LNCaP clone FGC (cell line): ENCODE results near the gene RAB20.

Experiments used
- DNase-seq: peaks from one replicate; pipeline ENCODE4 v3.0.0-alpha.2; 2011; ENCODE audit warnings: low read depth
- H3K4me3 ChIP-seq: 2 replicates; pipeline ENCODE4 v1.5.1; 2011; ENCODE audit warnings: mild to moderate bottlenecking, low read depth, low read length, control low read depth
- TF ChIP-seq, protein P1 (sequence below): IDR thresholded peaks from 2 replicates; pipeline ENCODE4 v1.5.1; 2012; ENCODE audit warnings: mild to moderate bottlenecking; ENCODE audit not compliant: control insufficient read depth, insufficient read depth; ENCODE audit errors: extremely low read depth

The RAB20 gene

DNA sequence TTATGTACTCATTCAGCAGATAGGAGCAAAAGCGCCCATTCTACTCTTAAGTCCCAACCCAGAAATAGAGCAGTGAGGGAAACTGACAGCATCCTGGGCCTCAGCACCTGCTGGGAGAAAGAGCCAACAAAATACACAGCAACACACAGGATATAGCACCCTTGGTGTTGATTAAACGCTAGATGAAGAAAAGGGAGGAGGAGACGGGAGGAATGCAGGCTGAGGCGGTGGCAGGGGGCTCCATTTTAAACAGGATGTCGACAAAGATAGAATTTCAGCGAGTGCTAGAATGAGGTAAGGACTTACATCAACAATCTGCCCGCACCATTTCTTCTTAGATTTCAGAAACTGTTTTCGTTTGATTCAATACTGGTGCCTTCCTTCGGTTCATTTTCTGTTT lies 4.6 kb upstream of the RAB20 start:
- no peak for DNase-seq
- H3K4me3 ChIP-seq: no peak overlapping the region
- TF ChIP-seq, protein P1, sequence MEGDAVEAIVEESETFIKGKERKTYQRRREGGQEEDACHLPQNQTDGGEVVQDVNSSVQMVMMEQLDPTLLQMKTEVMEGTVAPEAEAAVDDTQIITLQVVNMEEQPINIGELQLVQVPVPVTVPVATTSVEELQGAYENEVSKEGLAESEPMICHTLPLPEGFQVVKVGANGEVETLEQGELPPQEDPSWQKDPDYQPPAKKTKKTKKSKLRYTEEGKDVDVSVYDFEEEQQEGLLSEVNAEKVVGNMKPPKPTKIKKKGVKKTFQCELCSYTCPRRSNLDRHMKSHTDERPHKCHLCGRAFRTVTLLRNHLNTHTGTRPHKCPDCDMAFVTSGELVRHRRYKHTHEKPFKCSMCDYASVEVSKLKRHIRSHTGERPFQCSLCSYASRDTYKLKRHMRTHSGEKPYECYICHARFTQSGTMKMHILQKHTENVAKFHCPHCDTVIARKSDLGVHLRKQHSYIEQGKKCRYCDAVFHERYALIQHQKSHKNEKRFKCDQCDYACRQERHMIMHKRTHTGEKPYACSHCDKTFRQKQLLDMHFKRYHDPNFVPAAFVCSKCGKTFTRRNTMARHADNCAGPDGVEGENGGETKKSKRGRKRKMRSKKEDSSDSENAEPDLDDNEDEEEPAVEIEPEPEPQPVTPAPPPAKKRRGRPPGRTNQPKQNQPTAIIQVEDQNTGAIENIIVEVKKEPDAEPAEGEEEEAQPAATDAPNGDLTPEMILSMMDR: no peak

DNA sequence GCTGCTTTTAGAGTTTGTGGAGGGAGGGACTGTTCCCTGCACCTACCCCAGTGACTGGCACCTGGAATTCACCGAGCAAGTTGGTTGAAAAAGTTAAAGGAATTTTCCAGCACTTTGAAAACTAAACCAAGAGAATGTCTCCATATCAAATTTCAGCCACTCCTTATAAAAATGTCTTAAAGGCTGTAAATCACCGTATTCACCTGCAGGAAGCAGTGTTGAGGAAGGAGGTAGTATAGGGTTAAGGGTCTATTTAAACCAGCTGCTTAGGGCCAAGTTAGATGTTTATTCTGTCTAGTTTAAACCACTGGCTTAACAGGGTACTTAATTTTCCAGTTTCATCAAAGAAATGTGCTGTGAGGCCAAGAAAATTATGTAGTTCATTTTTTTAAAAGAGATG lies 3.8 kb upstream of the RAB20 start:
- no peak for DNase-seq
- no peak overlapping the region for H3K4me3 ChIP-seq
- TF ChIP-seq, protein P1: peak; percentile 33; the same call in 1 of the 2 replicates

DNA sequence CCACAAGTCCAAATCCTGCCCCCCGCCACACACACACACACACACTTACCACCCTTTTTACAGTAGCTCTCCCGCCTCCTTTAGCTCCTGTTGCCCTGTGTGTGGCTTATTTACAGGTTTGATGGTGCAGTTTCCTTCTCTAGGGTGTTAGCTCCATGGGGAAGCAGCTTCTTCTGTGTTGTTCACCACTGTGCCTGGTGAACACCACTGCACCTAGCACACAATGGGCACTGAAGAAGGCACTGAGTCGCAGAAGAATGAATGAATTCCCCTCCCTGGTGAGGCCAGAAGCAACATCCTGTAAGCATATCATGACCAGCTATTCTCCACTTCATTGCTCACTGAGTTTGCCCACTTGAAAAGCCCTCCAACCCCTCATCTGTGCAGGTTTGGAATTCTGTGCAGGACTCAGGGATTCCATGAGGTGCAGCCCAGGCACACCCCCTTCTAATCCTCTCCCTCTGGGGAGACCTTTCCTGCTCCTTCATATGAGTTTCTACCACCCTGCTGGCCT lies 3.0 kb upstream of the RAB20 start:
- no peak for DNase-seq
- no peak overlapping the region for H3K4me3 ChIP-seq
- TF ChIP-seq, protein P1: no peak

DNA sequence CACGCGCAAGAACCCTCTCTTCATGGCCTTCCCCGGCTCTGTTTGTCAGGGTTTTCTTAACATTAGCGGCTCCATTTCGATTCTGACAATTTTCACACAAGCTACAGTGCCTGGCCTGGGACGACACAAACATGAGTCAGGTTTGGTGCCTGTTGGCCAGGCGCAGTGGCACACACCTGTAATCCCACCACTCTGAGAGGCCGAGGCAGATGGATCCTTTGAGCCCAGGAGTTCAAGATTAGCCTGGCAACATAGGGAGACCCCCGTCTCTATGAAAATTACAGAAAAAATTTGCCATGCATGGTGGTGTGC lies 1.9 kb upstream of the RAB20 start:
- H3K4me3 ChIP-seq: no peak overlapping the region
- TF ChIP-seq, protein P1: no peak

DNA sequence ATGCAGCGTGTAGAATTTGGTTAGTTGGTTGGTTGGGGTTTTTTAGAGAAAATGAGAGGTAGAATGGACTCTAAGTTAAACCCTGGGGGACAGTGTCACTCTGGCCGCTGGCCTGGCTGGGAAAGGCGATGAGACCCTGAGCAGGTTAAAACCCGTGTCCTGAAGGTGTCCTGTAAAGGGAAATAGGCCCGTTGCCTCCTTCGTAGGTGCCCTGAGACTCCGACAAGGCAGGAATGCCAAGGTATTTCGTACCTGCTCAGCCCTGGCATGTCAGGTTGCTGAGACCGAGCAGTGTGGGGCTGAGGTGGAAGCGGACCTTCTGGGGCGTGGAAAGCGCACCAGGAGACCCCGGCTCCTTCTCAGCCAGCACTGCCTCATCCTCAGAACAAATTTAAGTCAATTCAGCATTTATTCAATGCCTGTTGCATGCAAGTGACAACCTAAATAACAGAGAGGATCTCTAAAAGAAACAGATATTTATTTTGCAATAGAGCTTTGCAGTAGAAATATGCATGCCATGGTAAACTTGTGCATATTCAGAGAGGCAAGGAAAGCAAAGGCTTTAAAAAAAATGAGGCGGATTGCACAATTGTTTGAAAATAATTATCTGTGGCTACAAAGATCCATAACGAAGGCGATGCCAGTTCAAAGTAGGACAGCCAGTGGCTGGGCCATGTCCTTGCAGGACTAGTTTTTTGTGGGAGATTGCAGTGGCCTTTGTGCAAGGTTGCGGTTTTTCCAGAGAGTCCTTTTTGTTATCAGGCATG lies 1.4 kb upstream of the RAB20 start:
- TF ChIP-seq, protein P1: no peak
- no peak for DNase-seq
- H3K4me3 ChIP-seq: no peak overlapping the region; the same call in 1 of the 2 replicates

More for the DNA sequence above, 1.9 kb upstream of the RAB20 start:
- no peak for DNase-seq

DNA sequence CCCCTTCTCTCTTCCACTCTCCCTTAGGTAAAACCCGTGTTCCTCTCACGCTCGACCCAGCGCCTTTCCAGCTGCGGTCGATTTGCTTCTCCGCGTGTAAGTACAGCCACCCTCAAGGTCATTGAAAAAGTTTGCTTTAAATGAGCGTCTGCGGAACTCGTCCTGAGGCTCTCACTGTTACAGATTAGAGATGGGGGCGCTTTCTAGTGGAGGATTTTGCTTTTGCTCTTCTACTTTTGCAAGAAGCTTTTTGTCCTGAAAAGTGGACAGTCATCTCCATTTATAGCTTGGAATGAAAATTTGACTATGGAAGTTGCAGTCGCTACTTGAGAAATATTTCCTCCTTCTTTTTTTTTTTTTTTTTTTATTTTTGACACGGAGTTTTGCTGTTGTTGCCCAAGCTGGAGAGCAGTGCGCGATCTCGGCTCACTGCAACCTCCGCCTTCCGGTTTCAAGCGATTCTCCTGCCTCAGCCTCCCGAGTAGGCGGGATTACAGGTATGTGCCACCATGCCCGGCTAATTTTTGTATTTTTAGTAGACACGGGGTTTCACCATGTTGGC lies 595 bp upstream of the RAB20 start:
- TF ChIP-seq, protein P1: no peak
- peak overlapping the region; percentile 60 for H3K4me3 ChIP-seq
- DNase-seq: no peak
